Measurements from ENCODE around the gene FREY1.
"Not testable (repeated sequence)": the region's sequence is repeated elsewhere in the genome, so short reads cannot be mapped to it uniquely, and the experiment has no call there.

The FREY1 gene

DNA sequence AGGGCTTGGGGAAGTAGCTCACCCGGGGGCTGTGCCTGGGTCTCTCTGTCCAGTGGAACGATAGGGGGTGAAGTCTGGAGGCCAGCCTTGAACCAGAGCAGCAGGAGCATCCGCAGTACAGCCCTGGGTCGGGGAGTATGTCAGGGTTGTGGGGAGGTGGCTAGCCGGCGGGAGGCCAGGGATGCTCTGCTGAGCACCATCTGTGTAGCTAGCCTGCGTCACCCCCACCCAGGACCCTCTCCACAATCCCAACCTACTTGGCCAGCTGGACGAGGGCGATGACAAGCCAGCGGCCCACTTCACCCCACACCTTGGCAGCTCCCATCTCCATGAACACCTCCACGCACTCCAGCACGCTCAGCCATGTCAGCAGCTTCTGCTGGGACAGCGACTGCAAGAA is 8.4 kb upstream of the FREY1 start:
- DNase-seq (ENCODE audit: low read depth in 4 of 4, low spot score in 1 of 4), result no peak

DNA sequence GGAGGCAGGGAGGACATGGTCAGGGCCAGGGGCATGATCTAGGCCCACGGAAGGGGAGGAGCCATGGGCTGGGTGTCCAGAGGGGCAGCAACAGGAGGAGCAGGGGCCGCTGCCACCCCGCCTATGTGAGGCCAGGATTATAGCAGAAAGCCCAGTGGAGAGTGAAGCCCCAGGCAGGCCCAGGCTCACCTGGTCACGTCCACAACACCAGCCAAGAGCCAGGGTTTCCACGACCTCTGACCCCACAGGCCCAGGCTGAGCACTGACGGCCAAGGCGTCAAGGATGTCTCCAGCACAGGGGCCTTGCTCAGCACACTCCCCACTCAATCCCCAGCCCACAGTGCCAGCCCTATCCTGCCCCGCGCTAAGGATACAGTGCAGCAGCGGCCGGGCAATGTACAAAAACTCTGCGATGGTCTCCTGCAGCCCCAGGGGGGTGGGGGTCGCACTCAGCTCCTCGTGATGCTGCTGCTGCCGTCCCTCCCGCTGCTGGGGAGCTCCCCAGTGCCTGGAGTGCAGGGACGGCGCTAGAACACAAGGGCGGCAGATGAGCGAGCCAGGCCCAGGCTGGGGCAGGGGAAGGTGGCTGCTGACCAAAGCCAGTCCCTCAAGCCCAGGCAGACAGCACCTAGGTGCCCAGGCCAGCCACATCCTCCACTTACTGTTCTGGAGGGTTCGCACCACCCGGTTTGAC is 7.0 kb upstream of the FREY1 start:
- DNase-seq (ENCODE audit: low read depth in 4 of 4, low spot score in 1 of 4), result no peak

DNA sequence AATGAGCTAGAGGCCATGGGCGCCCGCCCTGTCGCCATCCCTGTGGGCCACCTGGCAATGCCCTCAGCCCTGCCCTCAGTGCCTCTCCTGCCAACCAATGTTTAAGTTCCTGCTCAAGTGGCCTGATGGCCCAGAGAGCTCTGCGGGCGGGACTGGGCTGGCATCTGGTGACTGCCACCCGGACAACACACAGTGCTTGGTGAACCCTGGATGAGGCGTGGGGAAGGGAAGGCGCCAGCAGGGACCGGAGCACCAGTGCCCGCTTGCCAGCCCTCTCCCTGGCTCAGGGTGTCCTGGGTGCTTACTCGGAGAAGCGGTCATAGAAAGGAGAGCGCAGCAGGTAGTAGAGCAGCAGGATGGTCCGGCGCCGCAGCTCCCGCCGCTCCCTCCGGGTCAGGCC is 6.4 kb upstream of the FREY1 start:
- DNase-seq (ENCODE audit: low read depth in 4 of 4, low spot score in 1 of 4), result no peak

GRCh38 chr11:45910623-45911022 is 3.6 kb upstream of the FREY1 start:
- no peak for DNase-seq (ENCODE audit: low read depth in 4 of 4, low spot score in 1 of 4)

DNA sequence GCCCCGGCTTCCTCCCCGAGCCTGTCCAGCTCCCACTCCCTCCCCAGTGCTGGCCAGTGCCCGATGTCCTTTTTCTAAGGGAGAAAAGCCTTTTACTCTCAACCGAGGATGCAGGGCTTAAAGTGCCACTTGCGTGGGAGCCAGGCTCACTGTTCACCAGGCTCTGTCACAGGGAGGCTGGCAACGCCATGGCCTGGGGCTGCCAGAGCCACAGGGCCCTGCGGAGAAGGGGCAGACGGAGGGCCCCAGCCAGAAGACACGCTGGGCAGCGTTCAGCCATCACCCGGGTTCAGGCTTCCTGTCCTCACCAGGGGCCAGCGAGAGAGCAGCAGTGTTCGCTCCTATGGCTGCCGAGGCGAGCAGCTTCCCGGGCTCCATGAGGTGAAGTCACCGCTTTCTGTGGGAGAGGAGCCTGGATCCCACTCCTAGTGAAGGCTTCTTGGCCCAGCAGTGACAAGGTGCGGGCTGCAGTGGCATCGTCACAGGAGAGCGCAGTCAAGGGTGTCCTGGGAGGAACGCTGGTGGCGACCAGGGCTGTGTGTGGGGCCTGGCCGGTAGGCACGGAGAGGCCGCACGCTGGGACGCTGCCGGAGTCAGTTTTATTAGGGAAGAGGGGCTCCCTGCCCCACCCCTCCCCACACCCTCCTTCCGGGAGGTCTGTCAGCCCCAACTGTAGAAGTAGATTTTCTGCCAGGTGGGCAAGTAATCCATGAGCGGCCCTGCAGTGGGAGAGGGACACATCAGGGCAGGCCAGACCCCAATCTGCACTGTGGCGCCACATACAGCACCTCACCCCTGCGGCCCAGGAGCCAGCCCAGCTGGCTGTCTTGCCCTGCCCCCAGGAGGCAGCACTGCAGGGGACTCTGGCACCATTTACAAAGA is 2.8 kb upstream of the FREY1 start:
- DNase-seq (ENCODE audit: low read depth in 4 of 4, low spot score in 1 of 4), result no peak

GRCh38 chr11:45907911-45908370 is 870 bp upstream of the FREY1 start:
- DNase-seq (ENCODE audit: low read depth in 4 of 4, low spot score in 1 of 4), result no peak

- no peak for DNase-seq (ENCODE audit: low read depth in 4 of 4, low spot score in 1 of 4)
These were observed 882 bp downstream of the FREY1 start for GRCh38 chr11:45906096-45906682.

DNA sequence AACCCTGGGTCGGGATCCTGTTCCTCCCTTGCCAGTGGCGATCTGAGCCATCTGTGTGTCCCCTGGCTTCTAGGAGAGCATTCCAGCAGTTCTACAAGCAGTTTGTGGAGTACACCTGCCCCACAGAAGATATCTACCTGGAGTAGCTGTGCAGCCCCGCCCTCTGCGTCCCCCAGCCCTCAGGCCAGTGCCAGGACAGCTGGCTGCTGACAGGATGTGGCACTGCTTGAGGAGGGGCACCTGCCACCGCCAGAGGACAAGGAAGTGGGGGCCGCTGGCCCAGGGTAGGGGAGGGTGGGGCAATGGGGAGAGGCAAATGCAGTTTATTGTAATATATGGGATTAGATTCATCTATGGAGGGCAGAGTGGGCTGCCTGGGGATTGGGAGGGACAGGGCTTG is 1.5 kb downstream of the FREY1 start:
- not testable (repeated sequence) for DNase-seq (ENCODE audit: low read depth in 4 of 4, low spot score in 1 of 4)

GRCh38 chr11:45905095-45905494 is 2.0 kb downstream of the FREY1 start:
- DNase-seq (ENCODE audit: low read depth in 4 of 4, low spot score in 1 of 4), result no peak

GRCh38 chr11:45904309-45904915 is 2.7 kb downstream of the FREY1 start:
- no peak for DNase-seq (ENCODE audit: low read depth in 4 of 4, low spot score in 1 of 4)

- DNase-seq (ENCODE audit: low read depth in 4 of 4, low spot score in 1 of 4), result no peak
These were observed 4.4 kb downstream of the FREY1 start for GRCh38 chr11:45902452-45903380.

- no peak for DNase-seq (ENCODE audit: low read depth in 4 of 4, low spot score in 1 of 4)
These were observed 5.4 kb downstream of the FREY1 start for GRCh38 chr11:45901626-45902025.

DNA sequence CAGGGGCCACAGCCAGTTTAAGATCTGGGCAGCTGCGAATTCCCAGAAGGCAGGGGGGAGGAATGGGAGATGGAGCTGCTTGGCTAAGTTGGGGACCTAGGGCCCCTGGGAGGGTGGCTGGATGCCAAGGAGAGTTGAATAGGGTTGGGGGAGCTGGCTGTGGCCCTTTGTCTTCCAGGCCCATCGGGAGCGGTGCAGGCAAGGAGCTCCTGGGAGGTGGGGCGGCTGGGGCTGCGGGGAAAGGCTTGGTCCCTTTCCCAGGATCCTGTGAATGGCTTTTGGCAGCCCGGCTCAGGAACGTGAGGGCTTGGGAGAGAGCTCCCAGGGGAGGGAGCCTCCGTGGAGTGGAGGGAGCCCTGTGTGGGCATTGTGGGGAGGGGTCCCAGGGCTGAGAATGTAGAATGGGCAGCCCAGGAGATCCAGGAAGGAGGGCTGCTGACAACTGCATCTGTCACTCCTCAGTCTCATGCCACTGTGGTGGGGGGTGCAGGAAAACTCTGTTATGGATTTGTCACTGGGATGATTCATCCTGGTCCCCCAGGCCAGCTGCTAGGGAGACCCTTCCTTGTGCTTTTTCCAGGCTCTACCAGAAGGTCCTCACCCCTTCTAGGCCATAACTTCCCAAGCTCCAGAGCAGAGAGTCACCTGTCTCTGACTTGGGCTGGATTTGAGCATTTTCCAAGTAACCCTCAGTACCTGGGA is 6.0 kb downstream of the FREY1 start:
- no peak for DNase-seq (ENCODE audit: low read depth in 4 of 4, low spot score in 1 of 4)

DNA sequence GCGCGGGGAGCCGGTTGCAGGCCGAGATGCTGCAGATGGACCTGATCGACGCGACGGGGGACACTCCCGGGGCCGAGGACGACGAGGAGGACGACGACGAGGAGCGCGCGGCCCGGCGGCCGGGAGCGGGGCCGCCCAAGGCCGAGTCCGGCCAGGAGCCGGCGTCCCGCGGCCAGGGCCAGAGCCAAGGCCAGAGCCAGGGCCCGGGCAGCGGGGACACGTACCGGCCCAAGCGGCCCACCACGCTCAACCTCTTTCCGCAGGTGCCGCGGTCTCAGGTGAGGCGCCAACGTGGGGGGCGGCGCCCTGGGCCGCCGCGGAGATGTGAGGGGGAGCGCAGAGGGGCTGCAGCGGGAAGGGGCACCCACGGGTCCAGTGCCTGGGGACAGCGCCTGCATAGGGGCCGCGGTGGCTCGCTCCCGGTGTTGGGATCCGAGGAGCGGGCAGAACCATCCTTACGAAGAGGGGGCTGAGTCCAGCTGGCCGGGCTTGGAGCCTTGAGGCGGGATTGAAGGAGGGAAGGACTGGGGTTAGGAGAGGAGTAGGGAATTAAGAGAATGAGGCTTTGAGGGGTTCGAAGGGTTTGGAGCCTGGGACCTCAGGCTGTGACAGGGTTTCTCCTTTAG is 6.8 kb downstream of the FREY1 start:
- not testable (repeated sequence) for DNase-seq (ENCODE audit: low read depth in 4 of 4, low spot score in 1 of 4)

GRCh38 chr11:45899448-45900174 is 7.5 kb downstream of the FREY1 start:
- DNase-seq (ENCODE audit: low read depth in 4 of 4, low spot score in 1 of 4), result peak in 3 of 4 experiments; percentile 36 to 53 (median 40)

DNA sequence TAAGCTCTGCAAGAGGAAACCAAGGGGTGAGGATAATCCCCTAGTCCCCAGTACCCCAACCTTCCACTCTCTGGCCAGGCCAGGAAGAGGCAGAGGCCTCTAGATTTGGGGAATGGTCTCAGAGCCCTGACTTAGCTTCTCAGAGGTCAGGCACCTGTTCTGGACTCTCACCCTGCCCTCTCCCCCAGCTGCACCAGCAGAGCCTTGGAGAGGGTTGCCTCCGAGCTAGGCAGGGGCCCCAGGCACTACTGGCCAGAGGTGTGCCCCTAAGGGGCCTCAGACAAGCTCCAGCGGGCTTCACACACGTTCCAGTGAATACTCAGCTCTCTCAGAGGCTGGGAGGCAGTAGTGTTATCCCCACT is 8.0 kb downstream of the FREY1 start:
- DNase-seq (ENCODE audit: low read depth in 4 of 4, low spot score in 1 of 4), result no peak

GRCh38 chr11:45897556-45897955 is 9.5 kb downstream of the FREY1 start:
- no peak for DNase-seq (ENCODE audit: low read depth in 4 of 4, low spot score in 1 of 4)

- no peak for DNase-seq (ENCODE audit: low read depth in 4 of 4, low spot score in 1 of 4)
These were observed 10.6 kb downstream of the FREY1 start for GRCh38 chr11:45896422-45896984.

Data from stimulated activated CD4-positive, alpha-beta T cell treated with anti-CD3 and anti-CD28 coated beads, Interleukin-1b, Interleukin-23, amount 100 ng/mL, for 24 hours (primary cell).